Measurements from ENCODE around the gene ULK4.
"Not testable (repeated sequence)": the region's sequence is repeated elsewhere in the genome, so short reads cannot be mapped to it uniquely, and the experiment has no call there.

ULK4 gene

GRCh38 chr3:41768363-41768762 lies 193.5 kb downstream of the ULK4 start:
- DNase-seq (ENCODE audit: low read depth): no peak

- DNase-seq (ENCODE audit: low read depth): not testable (repeated sequence)
These were observed 199.0 kb downstream of the ULK4 start for GRCh38 chr3:41762867-41763266.

DNA sequence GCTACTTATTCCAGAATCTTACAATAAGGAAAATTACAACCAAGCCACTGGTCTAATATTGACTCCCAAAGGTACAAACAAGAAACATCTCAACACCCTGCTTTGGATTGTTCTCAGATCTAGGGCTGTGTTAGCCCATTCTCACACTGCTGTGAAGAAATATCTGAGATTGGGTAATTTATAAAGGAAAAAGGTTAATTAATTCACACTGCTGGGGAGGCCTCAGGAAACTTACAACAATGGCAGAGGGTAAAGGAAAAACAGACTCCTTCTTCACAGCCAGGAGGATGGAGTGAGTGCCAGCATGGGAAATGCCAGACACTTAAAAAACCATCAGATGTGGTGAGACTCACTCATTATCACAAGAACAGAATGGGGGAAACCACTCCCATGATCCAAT lies 208.3 kb downstream of the ULK4 start:
- no peak for DNase-seq (ENCODE audit: low read depth)

DNA sequence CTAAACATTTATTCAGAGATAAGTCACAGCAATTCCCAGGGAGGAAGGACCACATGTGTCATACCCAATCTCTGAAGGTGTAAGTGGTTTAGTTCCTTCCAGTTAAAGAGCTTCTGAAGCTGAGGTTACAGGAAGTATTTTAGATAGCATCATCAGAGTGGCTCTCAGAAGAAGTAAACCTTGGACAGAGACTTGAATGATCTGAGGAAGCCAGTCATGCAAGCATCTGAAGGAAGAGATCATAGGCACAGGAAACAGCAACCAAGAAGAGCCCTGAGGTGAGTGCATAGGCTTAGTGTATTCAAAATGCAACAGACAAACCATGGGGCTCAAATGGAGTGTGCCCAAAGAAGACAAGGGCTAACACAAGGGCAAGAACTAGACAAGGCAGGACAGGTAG lies 210.3 kb downstream of the ULK4 start:
- DNase-seq (ENCODE audit: low read depth): no peak

- no peak for DNase-seq (ENCODE audit: low read depth)
These were observed 211.9 kb downstream of the ULK4 start for GRCh38 chr3:41749988-41750387.

DNA sequence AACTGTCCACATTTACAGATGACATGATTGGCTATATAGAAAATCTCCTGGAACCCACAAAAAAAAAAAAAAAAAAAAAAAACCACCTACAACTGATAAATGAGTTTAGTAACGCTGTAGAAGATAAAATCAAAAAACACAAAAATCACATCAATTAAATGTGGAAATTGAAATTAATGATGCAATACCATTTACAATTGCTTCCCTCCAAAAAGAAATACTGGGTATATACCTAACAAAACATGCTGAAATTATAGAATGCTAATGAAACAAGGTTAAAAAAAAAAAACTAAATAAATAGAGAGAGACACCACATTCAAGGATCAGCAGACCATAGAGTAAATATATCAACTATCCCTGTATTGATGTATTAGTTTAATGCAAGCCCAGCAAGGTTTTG lies 215.7 kb downstream of the ULK4 start:
- no peak for DNase-seq (ENCODE audit: low read depth)

- DNase-seq (ENCODE audit: low read depth): no peak
These were observed 219.8 kb downstream of the ULK4 start for GRCh38 chr3:41742121-41742520.

DNA sequence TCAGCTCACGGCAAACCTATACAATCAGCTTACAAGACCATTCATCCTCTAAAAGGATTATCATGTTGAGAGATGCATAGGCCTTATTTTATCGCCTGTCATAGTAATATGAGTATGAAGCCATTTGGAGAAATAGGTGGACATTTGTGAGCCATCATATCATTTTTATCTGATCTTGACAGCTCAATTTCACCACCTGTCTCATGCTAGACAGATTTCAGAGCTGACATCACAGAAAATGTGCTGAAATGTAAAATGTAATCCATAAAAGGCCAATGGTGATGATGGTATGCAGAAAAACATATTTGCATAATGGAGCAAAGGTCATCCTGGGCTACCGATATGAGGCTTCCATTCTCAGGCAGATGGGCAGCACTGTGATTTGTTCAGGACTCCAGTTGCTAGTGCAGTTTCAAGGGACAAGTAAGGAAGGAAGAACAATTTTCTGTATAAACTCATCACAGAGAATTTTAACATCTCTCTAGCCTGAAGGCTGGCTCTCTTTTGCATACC lies 221.5 kb downstream of the ULK4 start:
- no peak for DNase-seq (ENCODE audit: low read depth)

DNA sequence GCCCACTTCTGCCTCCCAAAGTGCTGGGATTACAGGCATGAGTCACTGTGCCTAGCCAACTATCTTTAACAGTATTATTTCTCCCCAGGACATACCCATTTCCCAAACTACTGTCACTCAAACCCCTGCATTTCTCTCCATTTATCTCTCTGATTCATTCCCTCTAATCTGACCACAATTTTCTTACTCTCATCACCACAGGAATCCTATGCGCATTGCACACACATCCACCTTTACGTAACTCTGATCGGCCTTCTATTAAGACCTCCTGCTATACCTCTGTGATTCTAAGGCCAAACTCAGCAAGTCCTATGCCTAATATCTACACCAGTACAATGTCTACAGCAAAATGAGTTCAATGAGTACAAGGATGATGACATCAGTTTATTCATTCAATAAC lies 235.0 kb downstream of the ULK4 start:
- DNase-seq (ENCODE audit: low read depth): no peak

DNA sequence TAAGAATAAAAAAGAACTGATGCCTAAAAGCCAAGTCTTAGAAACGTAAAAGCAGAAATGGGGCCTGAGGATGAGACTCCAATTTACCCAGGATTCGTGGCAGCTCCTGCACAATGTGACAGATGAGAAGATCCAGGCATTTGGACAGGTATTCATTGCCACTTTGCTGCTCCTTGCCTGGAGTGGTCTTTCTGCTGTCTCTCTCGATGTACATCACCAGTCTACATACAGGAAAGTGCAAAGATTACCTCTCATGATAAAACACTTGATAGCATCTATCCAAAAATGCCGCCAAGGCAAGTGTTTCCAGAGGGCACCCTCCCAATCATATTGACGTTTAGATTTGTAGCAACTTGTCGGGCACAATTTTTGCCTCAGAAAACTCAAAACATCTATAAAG lies 244.3 kb downstream of the ULK4 start:
- DNase-seq (ENCODE audit: low read depth): no peak

DNA sequence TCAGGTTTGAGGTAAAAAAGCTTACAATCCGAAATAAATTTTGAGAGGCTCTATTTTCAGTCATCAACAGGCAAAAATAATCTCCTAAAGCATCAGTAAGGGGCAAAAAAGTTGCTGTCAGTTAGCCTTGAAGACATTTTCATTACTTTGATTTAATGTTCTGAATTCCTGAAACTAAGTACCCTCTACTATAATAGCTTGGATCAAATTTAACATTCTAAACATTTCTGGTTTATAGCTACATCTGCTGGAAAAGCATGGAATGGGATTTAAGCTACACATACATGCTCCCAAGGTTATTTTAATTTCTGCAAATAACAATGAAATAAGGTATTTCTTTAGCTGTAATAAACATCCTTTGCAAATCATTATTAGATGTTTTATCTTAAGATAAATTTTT lies 245.4 kb downstream of the ULK4 start:
- no peak for DNase-seq (ENCODE audit: low read depth)

- no peak for DNase-seq (ENCODE audit: low read depth)
These were observed 246.5 kb downstream of the ULK4 start for GRCh38 chr3:41715376-41715775.

GRCh38 chr3:41711651-41712050 lies 250.3 kb downstream of the ULK4 start:
- DNase-seq (ENCODE audit: low read depth): no peak

- DNase-seq (ENCODE audit: low read depth): peak; percentile 81
These were observed 251.1 kb downstream of the ULK4 start for GRCh38 chr3:41710646-41711388.

- not testable (repeated sequence) for DNase-seq (ENCODE audit: low read depth)
These were observed 252.7 kb downstream of the ULK4 start for GRCh38 chr3:41709213-41709612.

GRCh38 chr3:41708176-41708575 lies 253.7 kb downstream of the ULK4 start:
- no peak for DNase-seq (ENCODE audit: low read depth)

DNA sequence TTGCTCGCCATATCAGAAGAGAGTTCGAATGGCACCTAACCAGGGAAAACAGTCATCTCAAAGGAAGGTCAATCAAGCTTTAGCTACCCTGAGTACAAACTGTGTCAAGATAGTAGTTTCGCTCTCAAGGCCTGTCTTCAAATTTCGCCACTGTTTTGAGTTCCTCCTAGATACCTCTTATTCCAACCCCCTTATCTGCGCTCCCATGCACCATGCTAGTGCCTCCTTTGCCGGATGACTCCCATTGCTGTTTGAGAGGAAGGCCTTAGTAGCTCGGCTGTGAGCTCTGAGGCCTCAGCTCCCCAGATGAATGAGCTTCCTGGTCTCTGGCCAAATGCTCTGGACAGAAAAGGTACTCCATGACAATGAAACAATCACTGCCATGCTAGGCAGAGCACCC lies 256.0 kb downstream of the ULK4 start:
- DNase-seq (ENCODE audit: low read depth): no peak

- no peak for DNase-seq (ENCODE audit: low read depth)
These were observed 260.7 kb downstream of the ULK4 start for GRCh38 chr3:41701191-41701698.

GRCh38 chr3:41700155-41700554 lies 261.7 kb downstream of the ULK4 start:
- DNase-seq (ENCODE audit: low read depth): no peak

DNA sequence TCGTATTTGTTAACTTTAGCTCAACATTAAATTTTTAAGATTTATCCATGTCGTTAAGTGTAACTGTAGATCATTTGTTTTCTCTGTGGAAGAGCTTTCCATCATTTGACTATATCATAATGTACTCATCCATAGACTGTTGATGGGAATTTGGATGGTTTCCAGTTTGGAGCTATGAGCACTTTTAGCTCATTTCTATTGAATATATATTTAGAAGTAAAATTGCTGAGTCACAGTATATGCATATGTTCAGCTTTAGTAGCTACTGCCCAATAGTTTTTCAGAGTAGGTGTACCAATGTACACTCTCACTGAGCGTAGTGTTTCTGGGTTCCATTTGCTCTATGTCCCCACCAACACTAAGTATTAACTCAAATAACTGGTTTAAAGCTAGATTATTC lies 263.0 kb downstream of the ULK4 start:
- no peak for DNase-seq (ENCODE audit: low read depth)

DNA sequence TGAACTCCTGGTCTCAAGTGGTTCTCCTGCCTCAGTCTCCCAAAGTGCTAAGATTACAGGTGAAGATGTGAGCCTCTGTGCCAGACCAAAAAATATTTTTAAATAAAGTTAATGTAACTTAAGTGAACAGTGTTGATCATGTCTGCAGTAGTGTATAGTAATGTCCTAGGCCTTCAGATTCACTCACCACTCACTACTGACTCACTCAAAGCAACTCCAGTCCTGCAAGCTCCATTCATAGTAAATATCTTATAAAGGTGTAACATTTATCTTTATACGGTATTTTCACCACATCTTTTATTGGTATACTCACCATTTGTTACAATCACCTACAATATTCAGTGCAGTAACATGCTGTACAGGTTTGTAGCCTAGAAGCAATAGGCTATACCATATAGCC lies 264.2 kb downstream of the ULK4 start:
- no peak for DNase-seq (ENCODE audit: low read depth)

DNA sequence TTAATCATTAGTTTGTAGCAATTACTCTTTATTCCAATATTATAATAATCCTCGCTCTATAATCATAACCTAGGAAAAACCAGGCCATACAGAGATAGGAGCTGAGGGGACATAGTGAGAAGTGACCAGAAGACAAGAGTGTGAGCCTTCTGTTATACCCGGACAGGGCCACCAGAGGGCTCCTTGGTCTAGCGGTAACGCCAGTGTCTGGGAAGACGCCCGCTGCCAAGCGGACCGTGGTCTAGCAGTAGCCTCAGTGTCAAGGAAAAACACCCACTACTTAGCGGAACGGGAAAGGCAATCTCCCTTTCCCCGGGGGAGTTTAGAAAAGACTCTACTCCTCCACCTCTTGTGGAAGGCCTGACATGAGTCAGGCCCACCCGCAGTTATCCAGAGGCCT lies 266.1 kb downstream of the ULK4 start:
- not testable (repeated sequence) for DNase-seq (ENCODE audit: low read depth)

DNA sequence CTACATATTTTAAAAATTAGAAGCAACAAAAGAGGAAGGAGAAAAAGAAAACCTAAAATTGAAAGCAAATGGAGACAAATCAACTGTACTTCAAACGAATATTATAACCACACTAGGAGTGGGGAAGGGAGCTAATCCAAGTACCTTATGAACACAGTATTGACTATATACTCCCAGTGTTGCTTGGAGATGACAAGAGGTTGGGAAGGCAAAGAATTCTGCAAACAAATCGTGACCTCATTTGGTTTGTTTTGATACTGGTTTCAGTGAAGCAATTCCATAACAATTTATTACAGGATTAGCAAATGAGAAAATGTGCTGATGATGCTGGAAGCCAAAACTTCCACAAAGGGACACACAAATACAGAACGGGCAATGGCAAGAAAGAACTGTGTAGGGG lies 268.1 kb downstream of the ULK4 start:
- DNase-seq (ENCODE audit: low read depth): no peak

Measured in HS-27A (cell line).